ENCODE data around the gene OPCML. TPM values are rescaled to one million over a fixed set of nuclear protein-coding genes. Genes with fewer than 3 reads are reported as not detected.

The OPCML gene
- total and polyA plus RNA-seq, 2 donors (not counting 1 experiment from before 2014, with no cell fraction given) = not detected

DNA sequence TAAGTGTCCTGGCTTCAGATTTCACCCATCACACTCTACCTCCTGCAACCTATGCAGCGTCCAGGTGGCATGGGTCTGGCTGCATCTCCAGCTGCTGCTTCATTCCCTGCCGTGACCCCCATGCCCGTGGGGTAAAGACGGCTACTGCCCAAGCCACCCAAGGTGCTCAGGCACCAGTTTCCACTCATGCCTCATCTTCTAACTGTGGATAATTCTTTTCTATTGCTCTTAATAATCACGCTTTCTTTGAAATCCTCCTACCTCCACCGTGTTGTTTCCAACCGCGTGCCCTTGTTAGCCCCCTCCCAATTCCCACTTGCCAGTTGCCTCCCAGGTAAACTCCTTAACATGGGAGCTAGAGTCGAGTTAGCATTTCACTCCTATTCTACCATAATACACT, 738.5 kb downstream of the OPCML start:
- POLR2A ChIA-PET = no interaction called here
- H3K27me3 ChIP-seq (replicated peaks in 1 of 4; ENCODE audit: control extremely low read depth in 1 of 4, control insufficient read depth in 3 of 4, insufficient read depth in 4 of 4, low read length in 3 of 4) = no peaks in the 10 kb centered on the region
- H2AFZ ChIP-seq (ENCODE audit: insufficient read depth, low read depth, low read length, poor library complexity, severe bottlenecking) = no peak overlapping the region
- no peaks in the 10 kb centered on the region for H3K27me3 Mint-ChIP-seq
- no peak for DNase-seq
- H3K36me3 ChIP-seq (replicated peaks in 1 of 2; ENCODE audit: control extremely low read depth in 1 of 2, control insufficient read depth in 1 of 2, extremely low read depth in 1 of 2, insufficient read depth in 2 of 2, low read length in 1 of 2) = no peaks in the 10 kb centered on the region
- TF ChIP-seq, protein P1, sequence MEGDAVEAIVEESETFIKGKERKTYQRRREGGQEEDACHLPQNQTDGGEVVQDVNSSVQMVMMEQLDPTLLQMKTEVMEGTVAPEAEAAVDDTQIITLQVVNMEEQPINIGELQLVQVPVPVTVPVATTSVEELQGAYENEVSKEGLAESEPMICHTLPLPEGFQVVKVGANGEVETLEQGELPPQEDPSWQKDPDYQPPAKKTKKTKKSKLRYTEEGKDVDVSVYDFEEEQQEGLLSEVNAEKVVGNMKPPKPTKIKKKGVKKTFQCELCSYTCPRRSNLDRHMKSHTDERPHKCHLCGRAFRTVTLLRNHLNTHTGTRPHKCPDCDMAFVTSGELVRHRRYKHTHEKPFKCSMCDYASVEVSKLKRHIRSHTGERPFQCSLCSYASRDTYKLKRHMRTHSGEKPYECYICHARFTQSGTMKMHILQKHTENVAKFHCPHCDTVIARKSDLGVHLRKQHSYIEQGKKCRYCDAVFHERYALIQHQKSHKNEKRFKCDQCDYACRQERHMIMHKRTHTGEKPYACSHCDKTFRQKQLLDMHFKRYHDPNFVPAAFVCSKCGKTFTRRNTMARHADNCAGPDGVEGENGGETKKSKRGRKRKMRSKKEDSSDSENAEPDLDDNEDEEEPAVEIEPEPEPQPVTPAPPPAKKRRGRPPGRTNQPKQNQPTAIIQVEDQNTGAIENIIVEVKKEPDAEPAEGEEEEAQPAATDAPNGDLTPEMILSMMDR (IDR thresholded peaks at IDR 0.05) = no peak
- no peaks in the 10 kb centered on the region for H3K4me1 ChIP-seq (ENCODE audit: control insufficient read depth in 2 of 2, insufficient read depth in 2 of 2, low read length in 2 of 2)
- no peak overlapping the region for H3K27ac Mint-ChIP-seq
- H3K9me3 ChIP-seq (ENCODE audit: control extremely low read depth in 1 of 3, control insufficient read depth in 2 of 3, insufficient read depth in 1 of 3, low read length in 2 of 3) = peaks cover 0 to 9% (median 0%) of the 10 kb centered on the region in 3 donors
- no peaks in the 10 kb centered on the region for H3K9me3 Mint-ChIP-seq (ENCODE audit: insufficient read depth)
- CTCF ChIA-PET = no interaction called here
- no peak overlapping the region for H3K9ac ChIP-seq (ENCODE audit: low read length)
- H3K4me3 ChIP-seq (ENCODE audit: control extremely low read depth in 1 of 5, extremely low read depth in 1 of 5, insufficient read depth in 1 of 5, low read depth in 2 of 5, low read length in 4 of 5) = no peak overlapping the region
- intact Hi-C loops (cut with micrococcal nuclease) = no loop called here
- 79% methylated on average over 9 of the region's 9 CpGs for WGBS (ENCODE audit: insufficient coverage)
- no peak for ATAC-seq (ENCODE audit: low read depth)
- H4K20me1 ChIP-seq (ENCODE audit: control insufficient read depth, insufficient read depth, low read length, poor library complexity, severe bottlenecking) = no peaks in the 10 kb centered on the region
- H3K4me1 Mint-ChIP-seq = no peaks in the 10 kb centered on the region
- no peak overlapping the region for H3K4me3 Mint-ChIP-seq
- no peaks in the 10 kb centered on the region for H3K79me2 ChIP-seq (ENCODE audit: control insufficient read depth, insufficient read depth, low read length)
- H3K4me2 ChIP-seq (replicated peaks; ENCODE audit: low read depth, low read length, poor library complexity, severe bottlenecking) = no peak overlapping the region
- H3K27ac ChIP-seq (ENCODE audit: low read length in 2 of 2) = no peak overlapping the region

DNA sequence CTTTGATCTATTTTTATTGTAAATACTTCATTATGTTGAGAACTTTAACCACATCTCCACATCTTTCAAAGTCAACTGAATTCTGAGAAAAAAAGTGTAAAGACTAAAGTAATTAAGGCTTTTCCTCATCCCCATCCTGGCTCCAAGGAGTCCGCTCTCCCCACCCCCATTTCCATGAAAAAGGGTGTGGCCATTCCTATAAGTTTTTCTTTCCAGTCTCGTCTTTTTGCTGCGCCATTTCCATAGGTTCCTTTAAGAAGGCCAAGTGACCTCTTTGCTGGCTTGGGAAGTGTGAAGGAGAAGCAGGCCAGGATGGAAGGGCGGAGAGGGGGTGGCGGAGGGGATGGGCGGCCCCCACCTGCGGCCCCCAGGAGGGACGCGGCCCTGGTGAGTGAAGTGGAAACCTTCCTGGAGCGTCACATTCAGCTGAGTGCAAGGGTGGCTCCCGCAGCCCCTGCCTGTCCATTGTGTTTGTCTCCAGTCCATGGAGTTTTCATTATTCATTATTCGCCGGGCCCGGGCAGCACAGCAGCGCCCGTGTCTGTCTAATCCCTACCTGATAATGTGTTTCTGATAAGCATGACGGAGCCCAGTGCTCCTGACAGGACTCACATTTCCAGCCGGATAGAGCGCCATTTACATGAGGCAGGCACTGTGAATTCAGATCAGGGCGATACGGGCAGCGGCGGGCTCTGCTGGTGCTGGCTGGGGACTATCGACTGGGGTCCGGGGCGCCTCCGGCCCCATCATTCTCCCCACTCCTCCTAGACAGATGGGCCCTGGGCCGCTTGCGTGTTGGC, 739.8 kb downstream of the OPCML start:
- intact Hi-C loops (cut with micrococcal nuclease) = no loop called here
- H4K20me1 ChIP-seq (ENCODE audit: control insufficient read depth, insufficient read depth, low read length, poor library complexity, severe bottlenecking) = no peaks in the 10 kb centered on the region
- ChIA-PET POLR2A (no interaction called here), CTCF (no interaction called here)
- no peak overlapping the region for H3K9ac ChIP-seq (ENCODE audit: low read length)
- H3K4me1 Mint-ChIP-seq = no peaks in the 10 kb centered on the region
- no peaks in the 10 kb centered on the region for H3K4me1 ChIP-seq (ENCODE audit: control insufficient read depth in 2 of 2, insufficient read depth in 2 of 2, low read length in 2 of 2)
- H3K4me3 Mint-ChIP-seq = no peak overlapping the region
- H3K9me3 ChIP-seq (ENCODE audit: control extremely low read depth in 1 of 3, control insufficient read depth in 2 of 3, insufficient read depth in 1 of 3, low read length in 2 of 3) = peaks cover 0 to 9% (median 0%) of the 10 kb centered on the region in 3 donors
- no peaks in the 10 kb centered on the region for H3K9me3 Mint-ChIP-seq (ENCODE audit: insufficient read depth)
- DNase-seq = no peak
- no peaks in the 10 kb centered on the region for H3K27me3 ChIP-seq (replicated peaks in 1 of 4; ENCODE audit: control extremely low read depth in 1 of 4, control insufficient read depth in 3 of 4, insufficient read depth in 4 of 4, low read length in 3 of 4)
- no peak overlapping the region for H3K27ac Mint-ChIP-seq
- no peaks in the 10 kb centered on the region for H3K36me3 ChIP-seq (replicated peaks in 1 of 2; ENCODE audit: control extremely low read depth in 1 of 2, control insufficient read depth in 1 of 2, extremely low read depth in 1 of 2, insufficient read depth in 2 of 2, low read length in 1 of 2)
- no peak overlapping the region for H3K4me3 ChIP-seq (ENCODE audit: control extremely low read depth in 1 of 5, extremely low read depth in 1 of 5, insufficient read depth in 1 of 5, low read depth in 2 of 5, low read length in 4 of 5)
- no peak for TF ChIP-seq EZH2 (IDR thresholded peaks at IDR 0.05; ENCODE audit: borderline replicate concordance, insufficient read depth, low read depth, low read length, poor library complexity, severe bottlenecking)
- TF ChIP-seq, protein P1 (IDR thresholded peaks at IDR 0.05) = no peak
- ATAC-seq (ENCODE audit: low read depth) = no peak
- no peaks in the 10 kb centered on the region for H3K27me3 Mint-ChIP-seq
- no peaks in the 10 kb centered on the region for H3K79me2 ChIP-seq (ENCODE audit: control insufficient read depth, insufficient read depth, low read length)
- 85% methylated on average over 25 of the region's 29 CpGs for WGBS (ENCODE audit: insufficient coverage)
- H3K4me2 ChIP-seq (replicated peaks; ENCODE audit: low read depth, low read length, poor library complexity, severe bottlenecking) = no peak overlapping the region
- H2AFZ ChIP-seq (ENCODE audit: insufficient read depth, low read depth, low read length, poor library complexity, severe bottlenecking) = no peak overlapping the region
- no peak overlapping the region for H3K27ac ChIP-seq (ENCODE audit: low read length in 2 of 2)
